Middle frontal gyrus (tissue), 1 donor: ENCODE measurements around the gene TECRL.

Experiments
- DNase-seq: peaks from one replicate; pipeline ENCODE4 v3.0.0-alpha.2; 2015; ENCODE audit warnings: low spot score; ENCODE audit errors: extremely low spot score

The TECRL gene

GRCh38 chr4:64330143-64330542, 79.1 kb downstream of the TECRL start:
- DNase-seq: no peak

- no peak for DNase-seq
These were observed 82.0 kb downstream of the TECRL start for GRCh38 chr4:64327237-64327636.

GRCh38 chr4:64326507-64326906, 82.7 kb downstream of the TECRL start:
- DNase-seq: no peak

GRCh38 chr4:64306255-64306565, 103.0 kb downstream of the TECRL start:
- no peak for DNase-seq

- no peak for DNase-seq
These were observed 103.5 kb downstream of the TECRL start for GRCh38 chr4:64305565-64306254.

- DNase-seq: no peak
These were observed 136.8 kb downstream of the TECRL start for GRCh38 chr4:64272432-64272831.

GRCh38 chr4:64271601-64272081, 137.6 kb downstream of the TECRL start:
- DNase-seq: no peak

GRCh38 chr4:64266669-64267068, 142.6 kb downstream of the TECRL start:
- no peak for DNase-seq

- DNase-seq: no peak
These were observed 143.0 kb downstream of the TECRL start for GRCh38 chr4:64266263-64266662.

- DNase-seq: no peak
These were observed 157.5 kb downstream of the TECRL start for GRCh38 chr4:64251781-64252180.

- DNase-seq: no peak
These were observed 158.8 kb downstream of the TECRL start for GRCh38 chr4:64250488-64250887.

GRCh38 chr4:64250061-64250460, 159.2 kb downstream of the TECRL start:
- DNase-seq: no peak

- DNase-seq: no peak
These were observed 161.1 kb downstream of the TECRL start for GRCh38 chr4:64248186-64248585.

GRCh38 chr4:64230709-64231310, 178.4 kb downstream of the TECRL start:
- DNase-seq: no peak
